Stimulated activated naive CD8-positive, alpha-beta T cell treated with anti-CD3 and anti-CD28 coated beads, Interleukin-15, Interleukin-2, amounts not matched to agents 100 U/mL and 50 U/mL, for 24 hours (primary cell): ENCODE results near the gene ATP5ME.
"Not testable (repeated sequence)": the region's sequence is repeated elsewhere in the genome, so short reads cannot be mapped to it uniquely, and the experiment has no call there.

Source experiments
- ATAC-seq: fragments of 150-1000 bp; cut with Tn5 transposase; one replicate; pipeline ENCODE4 v1.10.0; 2021
- DNase-seq: peaks from one replicate; pipeline ENCODE4 v3.0.0; 2021

The ATP5ME gene

GRCh38 chr4:654503-654845 lies 19.6 kb downstream of the ATP5ME start:
- ATAC-seq (no peak), DNase-seq (no peak)

- no peak for ATAC-seq
These were observed 20.1 kb downstream of the ATP5ME start for GRCh38 chr4:653831-654502.

DNA sequence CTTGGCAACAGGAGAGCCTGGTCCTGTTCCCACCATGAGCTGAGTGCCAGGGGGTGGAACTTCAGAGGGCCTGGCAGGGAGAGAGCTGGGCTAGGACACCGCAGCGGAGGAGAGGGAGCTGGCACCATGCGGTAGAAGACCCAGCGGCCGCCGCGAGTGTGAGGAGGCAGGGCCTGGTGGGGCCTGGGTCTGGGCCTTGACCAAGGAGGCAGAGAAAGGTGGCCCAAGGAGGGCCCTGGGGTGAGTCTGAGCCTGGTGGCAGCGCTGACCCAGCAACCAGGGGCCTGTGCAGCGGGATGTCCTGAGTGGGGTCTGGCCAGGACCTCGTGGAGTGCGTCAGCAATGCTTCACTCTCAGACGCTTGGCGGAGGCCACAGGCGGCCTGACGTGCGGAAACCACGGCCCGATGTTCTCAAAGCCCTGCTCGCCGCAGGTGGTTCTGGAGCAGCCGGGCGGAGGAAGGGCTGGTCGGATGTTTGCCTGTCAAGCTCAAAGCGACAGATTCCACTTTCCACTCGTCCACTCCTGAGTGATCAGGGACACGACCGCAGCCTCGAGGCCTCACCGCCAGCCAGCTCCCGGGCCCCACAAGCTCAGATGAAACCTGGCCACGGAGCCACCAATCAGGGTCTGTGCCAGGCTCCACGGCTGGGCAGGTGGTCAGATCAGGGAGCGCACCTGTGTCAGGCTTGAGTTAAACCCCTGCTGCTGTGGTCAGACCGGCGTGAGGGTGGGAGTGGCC lies 20.8 kb downstream of the ATP5ME start:
- no peak for ATAC-seq
- no peak for DNase-seq

More at GRCh38 chr4:653831-654502, 20.1 kb downstream of the ATP5ME start:
- no peak for DNase-seq

DNA sequence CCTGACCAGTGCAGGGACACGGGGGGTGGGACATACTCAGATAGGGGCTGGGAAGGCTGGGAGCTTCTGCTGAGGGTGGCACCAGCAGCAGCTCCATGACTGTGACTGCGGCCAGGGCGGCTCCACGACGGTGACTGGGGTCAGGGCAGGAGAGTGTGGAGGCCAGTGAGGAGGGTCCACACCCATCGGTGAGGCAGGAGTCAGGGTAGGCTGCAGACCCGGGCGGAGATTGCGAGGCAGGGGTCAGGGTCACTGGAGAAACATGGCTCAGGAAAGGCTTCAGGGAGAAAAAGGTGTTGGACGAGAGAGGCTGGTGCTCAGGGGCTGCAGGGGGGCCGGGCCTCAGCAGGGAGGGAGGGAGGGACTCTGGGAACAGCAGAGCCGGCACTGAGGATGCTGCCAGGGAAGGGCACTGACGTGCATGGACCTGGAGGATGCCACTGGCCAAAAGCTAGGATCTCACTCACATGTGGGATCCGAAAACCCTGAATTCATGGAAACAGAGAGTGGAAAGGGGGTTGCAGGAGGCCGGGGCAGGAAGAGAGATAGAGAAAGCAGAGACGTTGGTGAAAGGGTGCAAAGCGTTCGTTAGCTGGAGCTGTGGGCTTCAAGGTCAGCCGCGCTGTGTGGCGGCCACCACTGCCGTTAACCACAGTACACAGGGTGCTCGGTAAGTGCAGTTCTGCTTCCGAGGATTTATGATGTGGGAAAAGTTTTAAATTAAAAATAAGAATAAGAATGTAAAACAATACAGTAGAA lies 22.0 kb downstream of the ATP5ME start:
- ATAC-seq (no peak), DNase-seq (no peak)

- ATAC-seq (no peak), DNase-seq (no peak)
These were observed 22.9 kb downstream of the ATP5ME start for GRCh38 chr4:650951-651883.

GRCh38 chr4:650461-650860 lies 23.6 kb downstream of the ATP5ME start:
- DNase-seq = no peak

DNA sequence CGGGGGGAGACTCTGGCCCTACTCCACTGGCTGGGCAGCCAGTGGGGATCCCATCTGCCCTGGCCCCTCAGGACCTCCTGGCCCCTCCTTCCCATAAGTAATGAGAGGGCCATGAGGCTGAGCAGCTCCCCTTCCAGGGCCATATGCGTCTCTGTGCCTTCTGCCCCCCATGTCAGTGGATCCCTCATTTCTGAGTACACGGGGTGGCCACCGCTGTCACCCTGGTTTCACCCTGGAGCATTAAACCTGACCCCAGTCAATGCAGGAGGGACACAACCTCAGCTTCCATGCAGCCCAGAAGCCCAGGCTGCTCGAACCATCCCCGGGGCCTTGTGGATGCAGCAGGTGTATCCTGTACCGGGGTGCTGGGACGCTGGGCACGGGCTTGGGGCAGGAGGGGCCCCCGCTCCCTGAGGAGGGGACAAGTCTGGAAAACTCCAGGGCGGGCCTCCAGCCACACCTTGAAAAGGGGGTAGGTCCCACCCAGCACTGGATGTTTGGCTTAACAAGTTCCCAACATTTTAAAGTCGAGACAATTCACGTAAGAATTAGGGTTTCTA lies 24.2 kb downstream of the ATP5ME start:
- ATAC-seq (no peak), DNase-seq (no peak)

More at GRCh38 chr4:650461-650860, 23.6 kb downstream of the ATP5ME start:
- no peak for ATAC-seq

DNA sequence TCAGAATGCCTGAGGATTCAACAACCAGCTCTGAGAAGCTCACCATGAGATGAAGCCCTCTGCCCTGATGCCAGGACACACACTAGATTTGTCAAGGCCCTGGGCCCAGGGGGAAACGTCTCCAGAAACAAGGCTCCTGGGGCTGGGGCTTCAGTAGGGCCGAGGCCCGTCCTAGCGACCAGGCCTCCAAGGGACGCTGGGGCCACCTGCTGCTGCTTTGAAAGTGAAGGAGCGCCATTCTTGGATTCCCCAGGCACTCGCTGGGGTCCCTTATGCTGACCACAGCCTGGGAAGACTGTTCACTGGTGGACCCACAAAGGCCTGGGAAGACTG lies 24.8 kb downstream of the ATP5ME start:
- ATAC-seq (no peak), DNase-seq (no peak)

DNA sequence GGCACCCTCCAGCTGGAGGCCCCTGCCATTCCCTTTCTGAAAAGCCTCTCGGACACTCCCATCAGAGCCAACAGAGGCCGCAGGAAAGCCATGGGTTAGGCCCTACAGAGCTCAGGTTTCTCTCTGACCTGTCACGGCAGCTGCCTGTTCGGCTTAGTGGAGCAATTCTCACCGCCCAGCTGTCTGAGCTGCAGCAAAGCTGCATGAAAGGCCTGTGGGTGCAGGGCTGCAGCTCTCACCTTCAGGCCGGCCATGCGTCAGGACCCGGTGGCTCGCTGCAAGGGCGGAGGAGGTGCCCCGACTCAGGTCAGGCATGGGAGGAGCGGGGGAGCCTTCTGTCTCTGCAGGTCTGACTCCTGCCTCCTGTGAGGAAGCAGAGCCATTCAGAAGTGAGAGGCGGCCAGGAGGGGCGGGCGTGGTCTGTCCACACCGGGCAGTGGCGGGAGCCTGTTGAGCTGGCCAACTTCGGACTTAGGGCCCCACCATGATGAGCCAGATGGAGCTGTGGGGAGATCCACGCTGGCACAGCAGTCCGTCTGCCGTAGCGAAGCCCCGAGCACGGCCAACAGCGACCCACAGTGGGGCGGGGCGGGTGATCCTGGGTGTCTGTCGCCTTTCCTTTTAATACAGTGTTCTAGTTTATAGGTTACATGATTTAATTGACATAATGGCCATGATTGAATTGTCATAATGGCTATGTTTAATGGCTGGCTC lies 25.3 kb downstream of the ATP5ME start:
- ATAC-seq = no peak
- DNase-seq = no peak

DNA sequence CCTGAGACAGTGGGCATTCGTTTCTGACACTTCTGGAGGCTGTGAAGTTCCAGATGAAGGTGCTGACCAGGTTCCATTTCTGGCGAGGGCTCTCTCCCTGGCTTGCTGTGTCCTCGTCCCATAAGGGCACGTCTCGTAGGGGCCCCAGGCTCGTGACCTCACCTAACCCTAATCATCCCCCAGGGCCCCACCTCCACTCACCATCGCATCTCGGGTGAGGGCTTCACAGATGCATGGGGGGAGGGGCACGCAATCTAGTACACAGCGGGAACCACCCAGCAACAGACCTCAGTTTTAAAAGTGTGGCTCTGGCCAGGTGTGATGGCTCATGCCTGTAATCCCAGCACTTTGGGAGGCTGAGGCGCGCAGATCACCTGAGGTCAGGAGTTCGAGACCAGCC lies 26.6 kb downstream of the ATP5ME start:
- no peak for DNase-seq
- no peak for ATAC-seq

DNA sequence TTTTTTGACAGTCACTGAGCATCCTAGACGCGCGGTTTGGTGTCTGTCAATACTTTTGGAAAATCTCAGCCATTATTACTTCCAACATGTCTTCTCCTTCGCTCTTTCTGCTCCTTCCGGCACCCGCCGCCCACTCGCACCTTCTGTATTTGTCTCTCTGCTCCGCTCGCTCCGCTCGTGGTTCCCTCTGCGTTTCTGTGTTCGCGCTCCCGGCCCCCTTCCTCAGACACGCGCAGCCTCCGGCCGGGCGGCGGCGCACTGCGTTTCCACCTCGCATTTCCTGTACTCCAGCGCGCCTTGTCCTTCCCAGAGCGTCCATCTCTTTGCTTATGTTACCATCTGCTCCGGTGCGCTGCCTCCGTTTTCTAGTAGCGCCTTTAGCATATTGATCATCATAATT lies 27.6 kb downstream of the ATP5ME start:
- peak; percentile 30 for DNase-seq
- peak; percentile 38 for ATAC-seq

- DNase-seq, ATAC-seq: not testable (repeated sequence)
These were observed 31.7 kb downstream of the ATP5ME start for GRCh38 chr4:642366-642765.

- no peak for DNase-seq
- ATAC-seq = no peak
These were observed 36.4 kb downstream of the ATP5ME start for GRCh38 chr4:637536-638280.

GRCh38 chr4:636628-637159 lies 37.4 kb downstream of the ATP5ME start:
- ATAC-seq (no peak), DNase-seq (no peak)

DNA sequence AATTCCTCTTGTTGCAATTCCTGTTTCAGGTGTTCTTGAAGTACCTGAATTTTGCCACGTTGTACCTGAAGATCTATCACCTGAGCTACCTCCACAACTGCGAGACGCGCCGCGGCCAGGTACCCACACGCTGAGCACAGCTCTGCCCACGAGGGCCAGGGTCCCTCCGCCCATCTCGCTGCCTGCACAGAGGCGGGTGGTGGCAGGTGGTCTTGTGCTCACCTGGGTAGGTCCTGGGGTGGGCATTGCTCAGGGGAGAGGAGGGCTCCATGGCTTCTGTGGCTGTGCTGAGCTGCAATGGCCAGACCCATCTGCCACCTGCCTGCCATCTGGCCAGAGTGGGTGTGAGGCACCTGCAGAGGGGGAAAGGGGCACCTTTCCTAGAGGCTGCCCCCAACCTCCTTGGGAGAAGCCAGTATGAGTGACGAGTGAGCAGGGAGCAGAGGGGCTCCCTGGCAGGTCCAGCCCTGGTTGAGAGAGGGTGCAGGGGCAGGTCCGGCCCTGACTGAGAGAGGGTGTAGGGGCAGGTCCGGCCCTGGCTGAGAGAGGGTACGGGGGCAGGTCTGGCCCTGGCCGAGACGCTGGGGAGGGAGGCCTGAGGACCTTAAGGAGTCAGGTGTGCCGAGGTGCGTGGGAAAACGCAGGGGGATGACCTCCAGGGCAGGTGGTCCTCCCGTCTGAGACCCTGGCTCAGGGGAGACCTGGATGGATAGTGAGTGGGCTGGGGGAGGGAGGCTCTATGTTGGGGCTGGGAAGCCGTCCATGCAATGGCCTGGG lies 38.0 kb downstream of the ATP5ME start:
- DNase-seq (no peak), ATAC-seq (no peak)

DNA sequence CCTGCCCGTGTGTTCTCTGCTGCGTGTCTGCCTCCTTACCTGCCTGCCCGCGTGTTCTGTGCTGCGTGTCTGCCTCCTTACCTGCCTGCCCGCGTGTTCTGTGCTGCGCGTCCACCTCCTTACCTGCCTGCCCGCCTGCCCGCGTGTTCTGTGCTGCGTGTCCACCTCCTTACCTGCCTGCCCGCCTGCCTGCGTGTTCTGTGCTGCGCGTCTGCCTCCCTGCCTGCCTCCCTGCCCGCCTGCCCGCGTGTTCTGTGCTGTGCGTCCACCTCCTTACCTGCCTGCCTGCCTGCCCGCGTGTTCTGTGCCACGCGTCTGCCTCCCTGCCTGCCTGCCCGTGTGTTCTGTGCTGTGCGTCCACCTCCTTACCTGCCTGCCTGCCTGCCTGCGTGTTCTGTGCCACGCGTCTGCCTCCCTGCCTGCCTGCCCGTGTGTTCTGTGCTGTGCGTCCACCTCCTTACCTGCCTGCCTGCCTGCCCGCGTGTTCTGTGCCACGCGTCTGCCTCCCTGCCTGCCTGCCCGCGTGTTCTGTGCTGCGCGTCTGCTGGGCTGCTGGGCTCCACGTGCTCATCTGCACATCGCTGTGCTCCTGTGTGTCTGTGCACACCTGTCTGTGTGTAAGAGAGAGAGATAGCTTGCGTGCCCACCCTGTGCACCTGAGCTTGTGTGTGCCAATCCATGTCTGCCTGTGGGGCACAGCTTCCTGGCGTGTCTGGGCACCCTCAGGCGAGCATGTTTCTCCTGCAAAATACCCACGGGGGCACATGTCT lies 38.8 kb downstream of the ATP5ME start:
- ATAC-seq, DNase-seq: not testable (repeated sequence)

- ATAC-seq = no peak
These were observed 39.5 kb downstream of the ATP5ME start for GRCh38 chr4:634599-634985.

DNA sequence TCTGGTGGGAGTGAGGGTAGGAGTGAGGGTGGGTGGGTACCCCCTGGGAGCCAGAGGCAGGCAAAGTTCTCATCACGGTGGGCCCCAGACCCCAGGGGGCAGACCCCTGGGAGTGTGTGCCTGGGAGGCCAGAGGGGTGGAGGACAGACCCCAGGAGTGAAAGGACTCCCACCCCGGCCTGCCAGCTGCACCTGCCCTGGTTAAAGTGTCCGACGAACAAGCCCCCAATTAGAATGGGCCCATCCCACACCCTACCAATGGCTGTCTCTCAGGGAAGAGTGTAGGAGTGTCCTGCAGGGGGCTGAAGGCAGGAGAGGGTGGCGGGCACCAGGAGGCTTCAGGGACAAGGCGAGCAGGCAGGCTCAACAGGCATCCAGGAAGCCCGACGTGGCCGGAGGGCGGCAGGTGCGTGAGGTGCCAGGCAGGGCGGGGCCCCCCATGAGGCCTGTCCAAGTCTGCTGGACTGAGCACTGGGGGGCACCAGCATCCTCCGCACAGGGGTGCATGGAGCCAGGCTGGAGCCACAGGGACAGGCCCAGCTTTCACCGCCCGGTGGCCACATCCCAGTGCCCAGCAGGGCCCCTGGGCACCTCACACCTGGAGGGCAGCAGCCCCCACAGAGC lies 40.0 kb downstream of the ATP5ME start:
- ATAC-seq = no peak

More at GRCh38 chr4:634599-634985, 39.5 kb downstream of the ATP5ME start:
- no peak for DNase-seq

More for the DNA sequence above, 40.0 kb downstream of the ATP5ME start:
- no peak for DNase-seq
